Measurements from ENCODE around the gene SPTBN4.

The SPTBN4 gene

DNA sequence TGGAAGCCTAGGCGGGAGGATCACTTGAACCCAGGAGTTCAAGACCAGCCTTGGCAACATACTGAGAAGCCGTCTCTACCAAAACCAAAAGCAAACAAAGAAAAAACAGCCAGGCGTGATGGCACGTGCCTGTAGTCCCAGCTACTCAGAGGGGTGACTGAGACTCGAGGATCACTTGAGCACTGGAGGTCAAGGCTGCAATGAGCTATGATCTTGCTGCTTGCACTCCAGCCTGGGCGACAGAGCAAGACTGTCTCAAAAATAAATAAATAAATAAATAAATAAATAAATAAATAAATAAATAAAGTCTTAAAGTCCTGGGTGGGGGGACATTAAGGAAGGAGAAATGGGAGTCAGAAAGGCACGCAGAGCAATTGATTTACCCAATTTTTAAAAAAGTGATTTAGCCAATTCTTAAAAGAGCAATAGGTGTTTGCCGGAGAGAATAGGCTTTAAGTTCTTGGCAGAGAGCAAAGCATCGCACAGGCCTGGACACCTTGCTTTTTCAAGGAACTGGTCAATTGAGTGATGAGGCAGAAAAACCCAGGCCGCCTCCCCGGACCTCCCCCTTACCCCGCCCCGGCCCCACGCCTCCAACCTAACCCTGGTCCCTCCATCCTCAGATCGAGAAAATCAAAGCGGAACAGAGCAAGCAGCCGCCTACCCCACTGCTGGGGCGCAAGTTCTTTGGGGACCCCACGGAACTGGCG, 100.4 kb downstream of the SPTBN4 start (continued):
- TF ChIP-seq ZNF341 (tag by site-specific recombination; IDR thresholded peaks at IDR 0.05; ENCODE audit: low read depth) = peak; percentile 72; the same call in 1 of the 2 replicates
- no peak; the same call in 1 of the 2 replicates for TF ChIP-seq GLI2 (tag by site-specific recombination; IDR thresholded peaks at IDR 0.05; ENCODE audit: borderline replicate concordance, low read depth)
- TF ChIP-seq ZNF426 (tag by site-specific recombination; IDR thresholded peaks at IDR 0.05) = peak; percentile 100
- no peak for TF ChIP-seq SP7 (tag by site-specific recombination; IDR thresholded peaks at IDR 0.05)
- TF ChIP-seq ZNF2 (tag by site-specific recombination; IDR thresholded peaks at IDR 0.05) = no peak
- TF ChIP-seq ZNF121 (tag by site-specific recombination; IDR thresholded peaks at IDR 0.05) = peak; percentile 90
- TF ChIP-seq, protein P1, sequence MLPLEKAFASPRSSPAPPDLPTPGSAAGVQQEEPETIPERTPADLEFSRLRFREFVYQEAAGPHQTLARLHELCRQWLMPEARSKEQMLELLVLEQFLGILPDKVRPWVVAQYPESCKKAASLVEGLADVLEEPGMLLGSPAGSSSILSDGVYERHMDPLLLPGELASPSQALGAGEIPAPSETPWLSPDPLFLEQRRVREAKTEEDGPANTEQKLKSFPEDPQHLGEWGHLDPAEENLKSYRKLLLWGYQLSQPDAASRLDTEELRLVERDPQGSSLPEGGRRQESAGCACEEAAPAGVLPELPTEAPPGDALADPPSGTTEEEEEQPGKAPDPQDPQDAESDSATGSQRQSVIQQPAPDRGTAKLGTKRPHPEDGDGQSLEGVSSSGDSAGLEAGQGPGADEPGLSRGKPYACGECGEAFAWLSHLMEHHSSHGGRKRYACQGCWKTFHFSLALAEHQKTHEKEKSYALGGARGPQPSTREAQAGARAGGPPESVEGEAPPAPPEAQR (tag by site-specific recombination; IDR thresholded peaks at IDR 0.05) = no peak
- peak; percentile 98 for TF ChIP-seq ZNF292 (tag by site-specific recombination; IDR thresholded peaks at IDR 0.05; ENCODE audit: borderline replicate concordance, low read depth)
- TF ChIP-seq, protein P2, sequence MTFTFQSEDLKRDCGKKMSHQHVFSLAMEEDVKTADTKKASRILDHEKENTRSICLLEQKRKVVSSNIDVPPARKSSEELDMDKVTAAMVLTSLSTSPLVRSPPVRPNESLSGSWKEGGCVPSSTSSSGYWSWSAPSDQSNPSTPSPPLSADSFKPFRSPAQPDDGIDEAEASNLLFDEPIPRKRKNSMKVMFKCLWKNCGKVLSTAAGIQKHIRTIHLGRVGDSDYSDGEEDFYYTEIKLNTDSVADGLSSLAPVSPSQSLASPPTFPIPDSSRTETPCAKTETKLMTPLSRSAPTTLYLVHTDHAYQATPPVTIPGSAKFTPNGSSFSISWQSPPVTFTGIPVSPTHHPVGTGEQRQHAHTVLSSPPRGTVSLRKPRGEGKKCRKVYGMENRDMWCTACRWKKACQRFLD (tag by site-specific recombination; IDR thresholded peaks at IDR 0.05) = peak; percentile 92; the same call in 1 of the 2 replicates
- no peak for TF ChIP-seq EGR2 (tag by site-specific recombination; IDR thresholded peaks at IDR 0.05; ENCODE audit: low read depth)
- no peak; the same call in 1 of the 2 replicates for TF ChIP-seq ZNF548 (tag by site-specific recombination; IDR thresholded peaks at IDR 0.05)
- TF ChIP-seq ZNF202 (tag by site-specific recombination; IDR thresholded peaks at IDR 0.05; ENCODE audit: borderline replicate concordance) = no peak; the same call in 1 of the 2 replicates
- TF ChIP-seq, protein P3, sequence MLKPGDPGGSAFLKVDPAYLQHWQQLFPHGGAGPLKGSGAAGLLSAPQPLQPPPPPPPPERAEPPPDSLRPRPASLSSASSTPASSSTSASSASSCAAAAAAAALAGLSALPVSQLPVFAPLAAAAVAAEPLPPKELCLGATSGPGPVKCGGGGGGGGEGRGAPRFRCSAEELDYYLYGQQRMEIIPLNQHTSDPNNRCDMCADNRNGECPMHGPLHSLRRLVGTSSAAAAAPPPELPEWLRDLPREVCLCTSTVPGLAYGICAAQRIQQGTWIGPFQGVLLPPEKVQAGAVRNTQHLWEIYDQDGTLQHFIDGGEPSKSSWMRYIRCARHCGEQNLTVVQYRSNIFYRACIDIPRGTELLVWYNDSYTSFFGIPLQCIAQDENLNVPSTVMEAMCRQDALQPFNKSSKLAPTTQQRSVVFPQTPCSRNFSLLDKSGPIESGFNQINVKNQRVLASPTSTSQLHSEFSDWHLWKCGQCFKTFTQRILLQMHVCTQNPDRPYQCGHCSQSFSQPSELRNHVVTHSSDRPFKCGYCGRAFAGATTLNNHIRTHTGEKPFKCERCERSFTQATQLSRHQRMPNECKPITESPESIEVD (tag by site-specific recombination; IDR thresholded peaks at IDR 0.05) = no peak
- peak; percentile 98 for TF ChIP-seq ZNF501 (tag by site-specific recombination; IDR thresholded peaks at IDR 0.05)
- TF ChIP-seq, protein P4, sequence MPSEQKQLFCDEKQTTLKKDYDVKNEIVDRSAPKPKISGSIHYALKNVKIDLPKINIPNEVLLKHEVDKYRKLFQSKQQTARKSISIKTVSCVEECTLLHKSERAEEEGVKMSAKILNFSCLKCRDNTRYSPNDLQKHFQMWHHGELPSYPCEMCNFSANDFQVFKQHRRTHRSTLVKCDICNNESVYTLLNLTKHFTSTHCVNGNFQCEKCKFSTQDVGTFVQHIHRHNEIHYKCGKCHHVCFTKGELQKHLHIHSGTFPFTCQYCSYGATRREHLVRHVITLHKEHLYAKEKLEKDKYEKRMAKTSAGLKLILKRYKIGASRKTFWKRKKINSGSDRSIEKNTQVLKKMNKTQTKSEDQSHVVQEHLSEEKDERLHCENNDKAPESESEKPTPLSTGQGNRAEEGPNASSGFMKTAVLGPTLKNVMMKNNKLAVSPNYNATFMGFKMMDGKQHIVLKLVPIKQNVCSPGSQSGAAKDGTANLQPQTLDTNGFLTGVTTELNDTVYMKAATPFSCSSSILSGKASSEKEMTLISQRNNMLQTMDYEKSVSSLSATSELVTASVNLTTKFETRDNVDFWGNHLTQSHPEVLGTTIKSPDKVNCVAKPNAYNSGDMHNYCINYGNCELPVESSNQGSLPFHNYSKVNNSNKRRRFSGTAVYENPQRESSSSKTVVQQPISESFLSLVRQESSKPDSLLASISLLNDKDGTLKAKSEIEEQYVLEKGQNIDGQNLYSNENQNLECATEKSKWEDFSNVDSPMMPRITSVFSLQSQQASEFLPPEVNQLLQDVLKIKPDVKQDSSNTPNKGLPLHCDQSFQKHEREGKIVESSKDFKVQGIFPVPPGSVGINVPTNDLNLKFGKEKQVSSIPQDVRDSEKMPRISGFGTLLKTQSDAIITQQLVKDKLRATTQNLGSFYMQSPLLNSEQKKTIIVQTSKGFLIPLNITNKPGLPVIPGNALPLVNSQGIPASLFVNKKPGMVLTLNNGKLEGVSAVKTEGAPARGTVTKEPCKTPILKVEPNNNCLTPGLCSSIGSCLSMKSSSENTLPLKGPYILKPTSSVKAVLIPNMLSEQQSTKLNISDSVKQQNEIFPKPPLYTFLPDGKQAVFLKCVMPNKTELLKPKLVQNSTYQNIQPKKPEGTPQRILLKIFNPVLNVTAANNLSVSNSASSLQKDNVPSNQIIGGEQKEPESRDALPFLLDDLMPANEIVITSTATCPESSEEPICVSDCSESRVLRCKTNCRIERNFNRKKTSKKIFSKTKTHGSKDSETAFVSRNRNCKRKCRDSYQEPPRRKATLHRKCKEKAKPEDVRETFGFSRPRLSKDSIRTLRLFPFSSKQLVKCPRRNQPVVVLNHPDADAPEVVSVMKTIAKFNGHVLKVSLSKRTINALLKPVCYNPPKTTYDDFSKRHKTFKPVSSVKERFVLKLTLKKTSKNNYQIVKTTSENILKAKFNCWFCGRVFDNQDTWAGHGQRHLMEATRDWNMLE (tag by site-specific recombination; conservative IDR thresholded peaks at IDR 0.05; ENCODE audit: low read depth) = peak; percentile 99
- TF ChIP-seq SP3 (tag by site-specific recombination; IDR thresholded peaks at IDR 0.05) = peak; percentile 60
- TF ChIP-seq ZBTB8A (tag by site-specific recombination; IDR thresholded peaks at IDR 0.05) = peak; percentile 95
- 0 out of 2 replicates have a peak, but pooled peaks have one; percentile 46 for TF ChIP-seq SCRT2 (tag by site-specific recombination; IDR thresholded peaks at IDR 0.05)
- TF ChIP-seq, protein P5, sequence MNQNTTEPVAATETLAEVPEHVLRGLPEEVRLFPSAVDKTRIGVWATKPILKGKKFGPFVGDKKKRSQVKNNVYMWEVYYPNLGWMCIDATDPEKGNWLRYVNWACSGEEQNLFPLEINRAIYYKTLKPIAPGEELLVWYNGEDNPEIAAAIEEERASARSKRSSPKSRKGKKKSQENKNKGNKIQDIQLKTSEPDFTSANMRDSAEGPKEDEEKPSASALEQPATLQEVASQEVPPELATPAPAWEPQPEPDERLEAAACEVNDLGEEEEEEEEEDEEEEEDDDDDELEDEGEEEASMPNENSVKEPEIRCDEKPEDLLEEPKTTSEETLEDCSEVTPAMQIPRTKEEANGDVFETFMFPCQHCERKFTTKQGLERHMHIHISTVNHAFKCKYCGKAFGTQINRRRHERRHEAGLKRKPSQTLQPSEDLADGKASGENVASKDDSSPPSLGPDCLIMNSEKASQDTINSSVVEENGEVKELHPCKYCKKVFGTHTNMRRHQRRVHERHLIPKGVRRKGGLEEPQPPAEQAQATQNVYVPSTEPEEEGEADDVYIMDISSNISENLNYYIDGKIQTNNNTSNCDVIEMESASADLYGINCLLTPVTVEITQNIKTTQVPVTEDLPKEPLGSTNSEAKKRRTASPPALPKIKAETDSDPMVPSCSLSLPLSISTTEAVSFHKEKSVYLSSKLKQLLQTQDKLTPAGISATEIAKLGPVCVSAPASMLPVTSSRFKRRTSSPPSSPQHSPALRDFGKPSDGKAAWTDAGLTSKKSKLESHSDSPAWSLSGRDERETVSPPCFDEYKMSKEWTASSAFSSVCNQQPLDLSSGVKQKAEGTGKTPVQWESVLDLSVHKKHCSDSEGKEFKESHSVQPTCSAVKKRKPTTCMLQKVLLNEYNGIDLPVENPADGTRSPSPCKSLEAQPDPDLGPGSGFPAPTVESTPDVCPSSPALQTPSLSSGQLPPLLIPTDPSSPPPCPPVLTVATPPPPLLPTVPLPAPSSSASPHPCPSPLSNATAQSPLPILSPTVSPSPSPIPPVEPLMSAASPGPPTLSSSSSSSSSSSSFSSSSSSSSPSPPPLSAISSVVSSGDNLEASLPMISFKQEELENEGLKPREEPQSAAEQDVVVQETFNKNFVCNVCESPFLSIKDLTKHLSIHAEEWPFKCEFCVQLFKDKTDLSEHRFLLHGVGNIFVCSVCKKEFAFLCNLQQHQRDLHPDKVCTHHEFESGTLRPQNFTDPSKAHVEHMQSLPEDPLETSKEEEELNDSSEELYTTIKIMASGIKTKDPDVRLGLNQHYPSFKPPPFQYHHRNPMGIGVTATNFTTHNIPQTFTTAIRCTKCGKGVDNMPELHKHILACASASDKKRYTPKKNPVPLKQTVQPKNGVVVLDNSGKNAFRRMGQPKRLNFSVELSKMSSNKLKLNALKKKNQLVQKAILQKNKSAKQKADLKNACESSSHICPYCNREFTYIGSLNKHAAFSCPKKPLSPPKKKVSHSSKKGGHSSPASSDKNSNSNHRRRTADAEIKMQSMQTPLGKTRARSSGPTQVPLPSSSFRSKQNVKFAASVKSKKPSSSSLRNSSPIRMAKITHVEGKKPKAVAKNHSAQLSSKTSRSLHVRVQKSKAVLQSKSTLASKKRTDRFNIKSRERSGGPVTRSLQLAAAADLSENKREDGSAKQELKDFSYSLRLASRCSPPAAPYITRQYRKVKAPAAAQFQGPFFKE (tag by site-specific recombination; IDR thresholded peaks at IDR 0.05; ENCODE audit: borderline replicate concordance) = no peak
- TF ChIP-seq ZNF302 (tag by site-specific recombination; IDR thresholded peaks at IDR 0.05; ENCODE audit: low read depth) = peak; percentile 93
- no peak for TF ChIP-seq HOXA7 (CRISPR knock-in tag; IDR thresholded peaks at IDR 0.05; ENCODE audit: borderline replicate concordance)
- no peak for TF ChIP-seq ZNF626 (tag by site-specific recombination; IDR thresholded peaks at IDR 0.05)
- TF ChIP-seq ZNF792 (tag by site-specific recombination; IDR thresholded peaks at IDR 0.05) = 0 out of 2 replicates have a peak, but pooled peaks have one; percentile 28
- TF ChIP-seq RBAK (tag by site-specific recombination; IDR thresholded peaks at IDR 0.05) = peak; percentile 97

Data from HEK293 (cell line).